NT2/D1 (cell line): Measurements from ENCODE around the gene WFS1.

ENCODE experiments used
- SUZ12 ChIP-seq: IDR thresholded peaks from 2 replicates; pipeline ENCODE4 v1.6.1; 2011; ENCODE audit not compliant: insufficient read length, insufficient read depth; ENCODE audit errors: extremely low read depth
- ZNF274 ChIP-seq: IDR thresholded peaks from 2 replicates; pipeline ENCODE4 v1.6.1; 2011; ENCODE audit warnings: mild to moderate bottlenecking, low read depth, low read length

DNA sequence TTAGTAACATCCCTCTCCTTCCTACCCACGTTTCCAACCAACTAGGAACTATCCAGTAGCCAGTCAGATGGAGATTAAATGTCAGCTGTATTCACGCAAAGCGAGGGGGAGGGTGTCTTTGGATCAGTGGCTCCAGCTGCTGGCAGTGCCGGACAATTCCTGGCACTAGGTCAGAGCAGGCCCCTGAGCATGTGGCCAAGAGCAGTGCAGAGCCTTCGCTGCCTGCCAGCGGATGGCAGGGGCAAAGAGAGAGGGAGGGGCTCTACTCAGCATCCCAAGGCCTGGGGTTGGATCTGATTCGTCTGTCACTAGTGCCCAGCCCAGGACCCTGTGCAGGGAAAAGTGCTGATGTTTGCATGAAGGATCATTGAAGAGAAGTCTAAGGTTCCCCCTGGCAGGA lies 40.6 kb upstream of the WFS1 start:
- TF ChIP-seq ZNF274: no peak
- TF ChIP-seq SUZ12: no peak
